ENCODE results near the gene PTPRM.

DNA sequence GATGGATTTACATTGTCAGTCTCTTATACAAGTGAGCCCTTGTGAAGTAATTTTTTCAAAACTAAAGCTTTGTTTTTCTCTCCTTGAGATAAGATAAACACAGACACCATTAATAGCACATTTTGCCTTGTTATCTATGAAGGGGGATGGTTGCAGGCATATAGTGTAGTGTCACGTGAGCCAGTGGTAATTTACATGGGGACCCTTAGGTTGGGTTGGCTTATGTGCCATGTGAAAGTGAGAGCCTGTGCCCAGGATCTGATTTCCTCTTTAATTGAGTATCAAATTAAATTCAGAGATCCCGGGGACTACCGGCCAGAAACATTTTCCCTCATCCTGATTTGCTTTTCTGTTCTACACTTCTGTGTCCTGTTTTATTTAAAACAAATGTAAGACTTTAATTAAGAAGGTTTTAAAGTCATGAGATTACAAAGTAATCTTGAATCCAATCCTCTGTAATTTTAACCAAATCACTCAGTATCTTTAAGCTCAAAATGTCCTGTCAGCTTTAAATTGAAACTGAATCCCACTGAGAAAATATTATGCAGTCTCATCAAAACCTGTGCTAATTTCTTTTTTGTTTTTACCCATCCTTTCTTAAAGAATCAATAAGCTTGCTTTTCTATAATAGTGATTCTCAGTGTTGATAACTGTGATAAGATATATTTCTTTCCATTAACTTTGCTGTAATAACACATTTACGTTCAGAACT lies 63.8 kb downstream of the PTPRM start:
- TF ChIP-seq EZH2 (IDR thresholded peaks at IDR 0.05; ENCODE audit: insufficient read depth, poor library complexity, severe bottlenecking) (no peak), EZH2phosphoT487 (IDR thresholded peaks at IDR 0.05; ENCODE audit: insufficient read depth, low read depth) (no peak)
